GM12872 (cell line): ENCODE measurements around the gene WASF3.

Experiments used
- TF ChIP-seq, protein P1 (sequence below): IDR thresholded peaks from 3 replicates; pipeline ENCODE4 v1.5.1; 2011; ENCODE audit warnings: low read depth, mild to moderate bottlenecking, low read length, moderate library complexity; ENCODE audit not compliant: insufficient read depth

The WASF3 gene

GRCh38 chr13:26616126-26616525 lies 58.6 kb downstream of the WASF3 start:
- TF ChIP-seq, protein P1, sequence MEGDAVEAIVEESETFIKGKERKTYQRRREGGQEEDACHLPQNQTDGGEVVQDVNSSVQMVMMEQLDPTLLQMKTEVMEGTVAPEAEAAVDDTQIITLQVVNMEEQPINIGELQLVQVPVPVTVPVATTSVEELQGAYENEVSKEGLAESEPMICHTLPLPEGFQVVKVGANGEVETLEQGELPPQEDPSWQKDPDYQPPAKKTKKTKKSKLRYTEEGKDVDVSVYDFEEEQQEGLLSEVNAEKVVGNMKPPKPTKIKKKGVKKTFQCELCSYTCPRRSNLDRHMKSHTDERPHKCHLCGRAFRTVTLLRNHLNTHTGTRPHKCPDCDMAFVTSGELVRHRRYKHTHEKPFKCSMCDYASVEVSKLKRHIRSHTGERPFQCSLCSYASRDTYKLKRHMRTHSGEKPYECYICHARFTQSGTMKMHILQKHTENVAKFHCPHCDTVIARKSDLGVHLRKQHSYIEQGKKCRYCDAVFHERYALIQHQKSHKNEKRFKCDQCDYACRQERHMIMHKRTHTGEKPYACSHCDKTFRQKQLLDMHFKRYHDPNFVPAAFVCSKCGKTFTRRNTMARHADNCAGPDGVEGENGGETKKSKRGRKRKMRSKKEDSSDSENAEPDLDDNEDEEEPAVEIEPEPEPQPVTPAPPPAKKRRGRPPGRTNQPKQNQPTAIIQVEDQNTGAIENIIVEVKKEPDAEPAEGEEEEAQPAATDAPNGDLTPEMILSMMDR: no peak

DNA sequence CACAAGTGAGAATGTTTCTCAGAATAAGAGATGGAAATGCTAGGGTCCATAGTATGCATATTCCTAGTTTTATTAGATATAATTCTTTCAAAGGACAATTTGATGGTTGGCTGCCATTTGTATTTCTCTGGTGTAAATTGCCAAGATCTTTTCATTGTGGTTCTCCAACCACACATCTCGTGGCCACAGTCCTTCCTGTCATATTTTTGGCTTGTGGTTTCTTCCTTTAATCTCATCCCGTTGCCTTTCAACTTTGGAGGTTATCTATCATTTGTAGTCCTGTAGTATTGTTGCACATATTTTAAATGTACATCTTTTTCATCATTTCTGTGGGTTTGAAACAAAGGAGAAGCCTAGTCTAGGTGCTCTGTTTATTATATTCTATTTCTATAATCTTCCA lies 61.2 kb downstream of the WASF3 start:
- TF ChIP-seq, protein P1: no peak

DNA sequence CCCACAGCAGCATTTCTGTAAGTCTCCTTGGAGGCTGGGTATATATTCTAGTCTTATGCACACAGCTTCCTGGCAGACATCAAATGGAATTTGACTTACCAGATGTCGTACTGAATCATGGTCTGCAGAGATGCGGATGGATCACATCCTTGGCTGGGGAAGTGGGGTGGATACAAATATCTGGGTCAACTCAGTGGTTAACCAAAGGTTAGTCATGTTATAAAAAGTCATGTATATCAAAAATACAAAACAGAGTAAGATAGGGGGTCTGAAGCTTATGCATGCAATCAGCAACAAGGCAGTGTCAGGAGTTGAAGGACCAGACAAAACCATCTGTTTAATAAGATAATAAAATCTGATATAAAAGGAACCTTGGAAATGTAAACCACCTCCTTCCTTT lies 61.9 kb downstream of the WASF3 start:
- TF ChIP-seq, protein P1: no peak

GRCh38 chr13:26621731-26622401 lies 64.4 kb downstream of the WASF3 start:
- TF ChIP-seq, protein P1: no peak

- TF ChIP-seq, protein P1: no peak
Observed at GRCh38 chr13:26623125-26623524, 65.6 kb downstream of the WASF3 start.

DNA sequence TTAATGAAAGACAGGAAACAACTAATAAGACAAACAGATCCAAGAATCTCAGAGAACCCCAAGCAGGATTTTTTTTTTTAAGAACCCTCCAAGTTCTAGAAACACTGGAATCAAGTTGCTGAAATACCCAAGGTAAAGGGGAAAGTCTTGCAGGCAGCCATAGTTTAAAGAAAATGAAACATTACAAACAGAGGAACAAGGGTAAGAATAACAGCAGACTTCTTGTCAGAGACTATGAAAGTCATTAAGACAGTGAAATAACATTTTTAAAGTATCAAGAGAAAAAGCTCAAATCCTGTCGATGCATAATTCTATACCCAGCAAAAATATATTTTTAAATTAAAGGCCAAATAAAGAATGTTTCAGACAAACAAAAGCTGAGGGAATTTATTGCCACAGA lies 67.1 kb downstream of the WASF3 start:
- TF ChIP-seq, protein P1: no peak

DNA sequence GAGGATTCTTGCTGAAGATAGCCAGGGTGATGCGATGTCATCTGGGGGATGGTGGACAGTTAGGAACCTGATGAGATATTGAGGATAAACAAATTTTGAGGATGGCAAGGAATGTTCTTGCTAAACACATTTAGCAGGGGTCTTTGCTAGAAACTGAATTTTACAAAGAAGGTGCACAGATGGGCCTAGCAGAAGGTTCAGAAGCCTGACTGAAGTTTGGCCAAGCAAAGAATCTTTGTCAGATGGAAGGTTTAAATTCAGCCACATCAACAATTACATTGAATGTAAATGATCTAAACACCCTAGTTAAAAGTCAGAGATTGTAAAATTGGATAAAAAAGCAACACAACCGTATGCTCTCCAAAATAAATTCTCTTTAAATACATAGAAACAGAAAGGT lies 68.8 kb downstream of the WASF3 start:
- TF ChIP-seq, protein P1: no peak

GRCh38 chr13:26628706-26629105 lies 71.2 kb downstream of the WASF3 start:
- TF ChIP-seq, protein P1: peak; percentile 19; the same call in 1 of the 3 replicates
